GM15510 (cell line): ENCODE data around the gene OR8D1.

ENCODE experiments used
- POLR2A ChIP-seq: IDR thresholded peaks from 3 replicates; pipeline ENCODE4 v1.6.1; 2011; ENCODE audit warnings: borderline replicate concordance; ENCODE audit not compliant: insufficient read length; ENCODE audit errors: extremely low read depth

The OR8D1 gene

GRCh38 chr11:124313849-124314248, at the start of gene OR8D1:
OR8D1 (minus strand) TSS chr11:124313949; CDS start chr11:124310766, 3,183 bp downstream.
- no peak for TF ChIP-seq POLR2A

DNA sequence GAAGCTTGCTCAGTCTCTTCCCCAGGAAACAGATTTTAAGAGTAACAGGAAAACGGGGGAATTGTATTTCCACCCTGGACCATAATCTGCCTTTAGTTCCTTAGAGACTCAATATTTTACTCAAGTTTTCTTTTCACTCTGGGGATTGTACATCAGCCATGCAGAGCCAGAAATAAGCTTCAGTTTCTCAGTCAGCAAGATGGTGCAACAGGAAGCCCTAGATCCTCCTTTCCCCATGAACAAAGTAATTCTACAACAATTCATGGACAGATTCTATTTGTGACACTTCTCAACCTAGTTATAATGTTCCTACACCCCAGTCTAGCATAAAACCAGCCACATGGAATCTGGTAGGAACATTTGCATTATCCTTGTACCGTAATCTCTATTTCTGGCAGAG, 45.8 kb upstream of the OR8D1 start:
- no peak for TF ChIP-seq POLR2A

- no peak for TF ChIP-seq POLR2A
Observed at GRCh38 chr11:124346311-124346955, 32.7 kb upstream of the OR8D1 start.

- TF ChIP-seq POLR2A: no peak
Observed at GRCh38 chr11:124344346-124344745, 30.6 kb upstream of the OR8D1 start.

GRCh38 chr11:124340142-124340447, 26.3 kb upstream of the OR8D1 start:
- no peak for TF ChIP-seq POLR2A

- TF ChIP-seq POLR2A: no peak
Observed at GRCh38 chr11:124339396-124340141, 25.8 kb upstream of the OR8D1 start.

- TF ChIP-seq POLR2A: no peak
Observed at GRCh38 chr11:124331873-124332272, 18.1 kb upstream of the OR8D1 start.

- no peak for TF ChIP-seq POLR2A
Observed at GRCh38 chr11:124329787-124330478, 16.2 kb upstream of the OR8D1 start.

GRCh38 chr11:124327775-124328174, 14.0 kb upstream of the OR8D1 start:
- TF ChIP-seq POLR2A: no peak

DNA sequence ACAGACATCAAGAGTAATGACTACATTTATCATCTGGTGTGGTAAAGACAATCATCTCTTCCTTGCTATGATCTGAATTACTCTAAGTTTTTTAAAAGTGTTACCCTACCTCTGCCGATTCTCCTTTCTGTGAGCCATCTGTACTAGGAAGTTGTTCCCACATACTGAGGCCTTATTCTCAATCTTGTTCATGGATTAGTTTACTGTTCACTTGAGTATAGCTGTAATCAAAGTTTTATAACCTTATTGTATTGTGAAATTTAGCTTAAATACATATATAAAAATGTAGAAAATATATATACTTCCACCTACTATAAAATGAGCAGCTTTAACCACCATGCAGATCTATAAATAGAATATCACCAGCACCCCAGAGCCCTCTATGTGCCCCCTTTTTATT, 8.6 kb upstream of the OR8D1 start:
- TF ChIP-seq POLR2A: no peak

DNA sequence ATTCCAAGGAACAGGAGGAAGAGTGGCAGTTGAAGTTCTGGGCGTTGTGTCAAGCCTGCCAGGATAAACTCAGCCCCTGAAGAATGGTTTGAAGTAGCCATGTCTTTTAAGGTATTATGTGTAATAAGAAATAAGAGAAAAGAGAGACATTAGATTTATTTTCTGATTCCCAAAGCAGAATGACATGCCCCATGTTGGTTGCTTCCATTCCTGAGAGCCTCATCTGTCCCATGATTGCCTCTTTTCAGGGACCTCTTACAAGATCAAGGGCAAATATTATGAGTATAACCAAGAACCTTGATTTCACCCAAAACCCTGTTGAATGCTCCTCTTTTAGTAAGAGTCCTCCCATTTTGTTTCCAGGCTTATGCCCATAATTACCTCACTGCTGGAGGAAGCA, 6.3 kb upstream of the OR8D1 start, which contains the start of gene OR8D2:
OR8D2 (minus strand) TSS at position 101 of the 400 bp plus-strand sequence; CDS start at position 101, 0 bp downstream.
- TF ChIP-seq POLR2A: no peak

DNA sequence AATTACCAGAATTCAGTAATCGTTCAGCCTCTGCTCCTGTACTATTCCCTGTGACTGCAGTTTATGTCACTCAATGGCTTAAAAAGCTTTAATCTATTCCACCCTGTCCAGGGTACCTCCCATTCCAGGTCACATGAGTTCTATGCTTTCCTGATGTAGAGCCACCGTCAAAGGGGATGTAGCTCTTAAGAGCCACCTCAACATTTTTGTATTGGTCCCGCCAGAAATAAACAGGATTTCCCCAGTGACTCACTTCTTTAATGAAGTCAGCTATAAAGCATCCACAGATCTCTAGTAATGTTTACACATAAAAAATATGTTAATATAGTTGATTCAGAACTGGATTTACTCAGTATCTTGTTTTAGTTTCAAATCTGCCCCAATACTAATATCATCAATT, 1.3 kb upstream of the OR8D1 start:
- TF ChIP-seq POLR2A: no peak

- TF ChIP-seq POLR2A: no peak
Observed at GRCh38 chr11:124313131-124313530, 618 bp downstream of the OR8D1 start.

DNA sequence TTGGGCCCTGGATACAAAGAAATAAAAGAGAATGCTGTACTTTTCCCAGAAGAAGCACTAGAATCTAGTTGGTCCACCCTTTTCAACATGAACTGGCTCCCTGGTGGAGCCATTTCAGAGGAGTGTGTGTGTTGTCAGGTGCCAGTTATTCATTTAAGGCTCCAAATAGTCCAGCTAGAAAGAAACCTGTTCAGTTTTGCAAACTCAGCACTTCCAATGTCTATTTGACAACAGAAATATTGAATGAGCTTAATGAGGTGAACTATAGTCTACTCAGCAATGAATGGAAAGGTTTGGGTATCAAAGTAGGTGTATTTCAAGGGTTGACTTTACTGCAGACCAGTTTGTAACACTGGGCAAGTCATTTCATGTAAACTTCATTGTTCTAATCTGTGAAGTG, 2.1 kb downstream of the OR8D1 start:
- TF ChIP-seq POLR2A: no peak

GRCh38 chr11:124311269-124311668, 2.5 kb downstream of the OR8D1 start:
- no peak for TF ChIP-seq POLR2A

GRCh38 chr11:124310721-124311120, 3.0 kb downstream of the OR8D1 start:
- no peak for TF ChIP-seq POLR2A
